Type B pancreatic cell (in vitro differentiated cells): Measurements from ENCODE around the gene TBC1D22A. TPM values are rescaled to one million over a fixed set of nuclear protein-coding genes. Genes with fewer than 3 reads are reported as not detected.
A peak's percentile ranks its signal among the peaks of the same experiment; 100 is the strongest.

Experiments
- DNase-seq: peaks from one replicate; pipeline ENCODE4 v3.0.0; 2021; ENCODE audit warnings: mixed read lengths; ENCODE audit not compliant: unreplicated experiment; ENCODE audit errors: extremely low spot score
- H3K27ac Mint-ChIP-seq: 2 replicates; pipeline ENCODE4 v1.8.0; 2021; ENCODE audit warnings: mild to moderate bottlenecking, mixed read lengths
- H3K27me3 Mint-ChIP-seq: 2 replicates; pipeline ENCODE4 v1.8.0; 2021; ENCODE audit warnings: mixed read lengths
- H3K36me3 Mint-ChIP-seq: 2 replicates; pipeline ENCODE4 v1.8.0; 2021; ENCODE audit warnings: mixed read lengths
- H3K4me1 Mint-ChIP-seq: one replicate; pipeline ENCODE4 v1.8.0; 2021; ENCODE audit warnings: mixed read lengths; ENCODE audit not compliant: unreplicated experiment
- H3K4me3 Mint-ChIP-seq: 2 replicates; pipeline ENCODE4 v1.8.0; 2021; ENCODE audit warnings: mild to moderate bottlenecking, mixed read lengths
- H3K9me3 Mint-ChIP-seq: 2 replicates; pipeline ENCODE4 v1.8.0; 2021; ENCODE audit warnings: mixed read lengths
- total RNA-seq: library from RNA; stranded (reverse); gene quantifications from 2 replicates; pipeline ENCODE4 v1.2.1, GENCODE V29; 2021; ENCODE audit warnings: low replicate concordance
- TF ChIP-seq, protein P1 (sequence below): fragments of 200-600 bp; sonication (generic); conservative IDR thresholded peaks from 2 replicates; pipeline ENCODE4 v1.5.0; 2021; ENCODE audit warnings: antibody characterized with exemption, mild to moderate bottlenecking

Gene TBC1D22A
- total RNA-seq, 1 donor from 2014 or later = 16.2 TPM

- TF ChIP-seq, protein P1, sequence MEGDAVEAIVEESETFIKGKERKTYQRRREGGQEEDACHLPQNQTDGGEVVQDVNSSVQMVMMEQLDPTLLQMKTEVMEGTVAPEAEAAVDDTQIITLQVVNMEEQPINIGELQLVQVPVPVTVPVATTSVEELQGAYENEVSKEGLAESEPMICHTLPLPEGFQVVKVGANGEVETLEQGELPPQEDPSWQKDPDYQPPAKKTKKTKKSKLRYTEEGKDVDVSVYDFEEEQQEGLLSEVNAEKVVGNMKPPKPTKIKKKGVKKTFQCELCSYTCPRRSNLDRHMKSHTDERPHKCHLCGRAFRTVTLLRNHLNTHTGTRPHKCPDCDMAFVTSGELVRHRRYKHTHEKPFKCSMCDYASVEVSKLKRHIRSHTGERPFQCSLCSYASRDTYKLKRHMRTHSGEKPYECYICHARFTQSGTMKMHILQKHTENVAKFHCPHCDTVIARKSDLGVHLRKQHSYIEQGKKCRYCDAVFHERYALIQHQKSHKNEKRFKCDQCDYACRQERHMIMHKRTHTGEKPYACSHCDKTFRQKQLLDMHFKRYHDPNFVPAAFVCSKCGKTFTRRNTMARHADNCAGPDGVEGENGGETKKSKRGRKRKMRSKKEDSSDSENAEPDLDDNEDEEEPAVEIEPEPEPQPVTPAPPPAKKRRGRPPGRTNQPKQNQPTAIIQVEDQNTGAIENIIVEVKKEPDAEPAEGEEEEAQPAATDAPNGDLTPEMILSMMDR = no peak
- Mint-ChIP-seq H3K9me3 (peaks cover 10% of the 10 kb centered on the region), H3K27me3 (no peaks in the 10 kb centered on the region), H3K36me3 (peaks cover 16% of the 10 kb centered on the region), H3K27ac (no peak overlapping the region), H3K4me1 (peaks cover 8% of the 10 kb centered on the region), H3K4me3 (no peak overlapping the region)
- DNase-seq = no peak
Measured at GRCh38 chr22:46876357-46876934, 114.0 kb downstream of the TBC1D22A start.

- Mint-ChIP-seq H3K4me1 (peaks cover 8% of the 10 kb centered on the region), H3K36me3 (peaks cover 12% of the 10 kb centered on the region), H3K4me3 (no peak overlapping the region), H3K27ac (no peak overlapping the region), H3K27me3 (no peaks in the 10 kb centered on the region), H3K9me3 (no peaks in the 10 kb centered on the region)
- TF ChIP-seq, protein P1 = no peak
- DNase-seq = no peak
Measured at GRCh38 chr22:46878191-46878948, 115.9 kb downstream of the TBC1D22A start.

DNA sequence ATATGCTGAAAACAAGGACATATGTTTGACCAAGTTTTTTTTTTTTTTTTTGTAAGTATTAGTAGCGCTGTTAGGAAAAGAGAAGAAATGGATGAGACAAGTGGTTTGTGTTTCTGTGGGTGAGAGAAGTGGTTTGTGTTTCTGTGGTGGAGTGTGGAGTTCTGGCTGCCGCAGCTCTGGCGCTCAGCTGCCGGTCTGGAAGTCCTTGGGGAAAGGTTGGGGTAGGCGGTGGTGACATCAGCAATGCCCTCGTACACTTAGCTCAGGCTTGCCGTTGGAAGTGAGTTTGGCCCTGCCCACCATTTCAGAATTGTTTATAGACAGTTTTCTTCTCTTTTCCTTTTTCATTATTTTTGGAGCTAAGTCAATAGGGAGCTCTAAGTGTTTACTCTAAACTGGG, 116.6 kb downstream of the TBC1D22A start:
- Mint-ChIP-seq H3K4me1 (peaks cover 8% of the 10 kb centered on the region), H3K9me3 (no peaks in the 10 kb centered on the region), H3K4me3 (no peak overlapping the region), H3K27ac (no peak overlapping the region), H3K36me3 (peaks cover 14% of the 10 kb centered on the region), H3K27me3 (no peaks in the 10 kb centered on the region)
- no peak for DNase-seq
- TF ChIP-seq, protein P1 = no peak

DNA sequence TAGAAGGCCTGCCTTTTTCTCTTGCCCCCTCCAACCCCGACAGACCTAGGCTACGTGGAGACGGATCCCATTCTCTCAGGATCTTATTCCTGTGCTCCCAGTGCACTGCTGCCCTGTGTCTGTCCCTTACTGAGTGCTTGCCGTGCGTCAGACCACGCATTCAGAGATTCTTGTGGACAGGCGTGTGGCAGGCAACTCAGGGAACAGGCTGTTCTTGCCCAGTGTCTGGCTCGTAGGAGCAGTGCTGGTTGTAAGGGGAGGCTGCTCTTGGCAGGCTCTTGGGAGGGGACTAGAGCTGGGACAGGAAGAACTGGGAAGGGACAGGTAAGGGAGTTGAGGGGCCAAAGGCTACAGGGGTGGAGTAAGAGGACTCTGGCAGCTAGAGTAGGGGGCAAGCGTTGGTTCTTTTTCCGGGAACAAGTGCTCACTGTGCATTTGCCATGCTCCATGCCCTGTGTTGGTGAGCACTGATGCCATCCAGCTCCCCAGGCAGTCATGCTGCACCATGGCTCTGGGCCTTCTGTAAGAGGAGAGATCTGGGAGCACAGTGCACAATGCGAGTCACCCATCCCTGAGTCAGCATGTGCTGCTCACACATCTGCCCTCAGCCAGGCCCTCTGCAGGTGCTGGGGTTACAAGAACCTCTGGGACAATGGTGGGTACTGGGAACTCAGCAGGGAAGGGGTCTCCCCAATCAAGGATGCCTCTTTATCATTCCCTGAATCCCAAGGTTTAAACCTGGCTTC, 119.1 kb downstream of the TBC1D22A start:
- Mint-ChIP-seq H3K9me3 (no peaks in the 10 kb centered on the region), H3K27ac (no peak overlapping the region), H3K36me3 (peaks cover 16% of the 10 kb centered on the region), H3K27me3 (no peaks in the 10 kb centered on the region), H3K4me3 (no peak overlapping the region), H3K4me1 (peaks cover 8% of the 10 kb centered on the region)
- DNase-seq = no peak
- TF ChIP-seq, protein P1 = no peak

DNA sequence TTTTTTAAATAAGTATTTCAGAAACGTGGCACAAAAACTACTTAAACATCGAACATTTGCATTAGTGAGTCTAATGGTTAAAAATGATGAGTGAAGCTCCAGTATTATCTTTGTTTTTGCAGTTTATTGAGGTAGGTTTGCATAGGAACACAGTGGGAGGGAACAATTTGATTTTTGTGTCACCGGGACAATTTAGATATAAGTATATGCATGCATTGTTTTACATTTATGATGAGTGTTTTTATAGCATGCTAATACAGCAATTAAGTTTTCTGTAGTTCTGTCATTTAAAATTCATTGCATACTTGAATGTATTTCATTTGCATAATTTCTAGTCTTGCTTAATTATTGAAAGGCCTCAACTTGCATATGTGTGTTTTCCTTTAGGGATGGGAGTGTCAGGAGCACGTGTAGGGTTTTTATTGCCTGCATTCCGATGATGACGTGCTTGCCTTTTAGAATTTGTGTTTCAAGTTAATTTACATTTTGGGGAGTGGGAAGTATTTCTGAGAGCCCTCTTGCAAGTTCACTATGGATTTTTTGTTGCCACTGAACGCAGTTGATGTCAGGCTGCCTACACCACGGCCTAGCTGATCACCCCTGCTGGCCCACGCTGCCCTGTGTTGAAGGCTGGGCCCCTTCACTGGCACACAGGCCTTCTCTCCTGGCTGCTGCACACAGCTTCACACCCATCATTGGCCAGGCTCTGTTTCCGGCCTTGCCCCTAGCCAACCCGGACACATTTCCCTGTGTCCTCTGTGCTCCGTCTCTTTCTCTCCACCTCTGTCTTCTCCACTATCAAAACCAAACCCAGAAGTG, 120.9 kb downstream of the TBC1D22A start:
- Mint-ChIP-seq H3K27me3 (no peaks in the 10 kb centered on the region), H3K4me3 (no peak overlapping the region), H3K36me3 (peaks cover 17% of the 10 kb centered on the region), H3K9me3 (no peaks in the 10 kb centered on the region), H3K4me1 (peaks cover 8% of the 10 kb centered on the region), H3K27ac (peak overlapping the region; percentile 22)
- TF ChIP-seq, protein P1 = no peak
- no peak for DNase-seq
